ENCODE data around the gene SCGB3A2. TPM values are rescaled to one million over a fixed set of nuclear protein-coding genes. Genes with fewer than 3 reads are reported as not detected.

Gene SCGB3A2
- total RNA-seq, 4 donors from 2014 or later: not detected

DNA sequence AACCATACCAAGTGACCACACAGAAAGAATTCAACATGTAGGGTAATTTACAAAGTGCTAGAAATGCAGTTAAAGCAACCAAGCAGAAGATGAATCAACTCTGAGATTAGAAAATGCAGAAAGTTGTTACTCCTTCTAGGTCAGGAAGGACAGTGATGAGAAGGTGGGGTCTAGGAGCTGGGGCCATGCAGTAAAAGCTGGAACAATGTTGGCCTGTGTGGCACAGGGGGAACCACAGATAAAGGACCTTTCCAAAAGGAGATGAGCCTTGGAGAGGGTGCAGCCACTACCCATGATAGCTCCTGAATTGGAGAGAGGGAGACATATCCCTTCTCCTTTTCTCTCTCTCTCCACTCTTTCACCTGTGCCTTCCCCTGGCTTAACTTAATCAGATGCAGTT, 2.4 kb upstream of the SCGB3A2 start:
- H3K4me3 ChIP-seq (ENCODE audit: low read depth, poor library complexity, severe bottlenecking): no peak overlapping the region
- intact Hi-C loops (cut with DNase I; ENCODE audit: low total_unique reads): no loop called here
- no peak for DNase-seq (ENCODE audit: low spot score in 2 of 2)
- TF ChIP-seq, protein P1, sequence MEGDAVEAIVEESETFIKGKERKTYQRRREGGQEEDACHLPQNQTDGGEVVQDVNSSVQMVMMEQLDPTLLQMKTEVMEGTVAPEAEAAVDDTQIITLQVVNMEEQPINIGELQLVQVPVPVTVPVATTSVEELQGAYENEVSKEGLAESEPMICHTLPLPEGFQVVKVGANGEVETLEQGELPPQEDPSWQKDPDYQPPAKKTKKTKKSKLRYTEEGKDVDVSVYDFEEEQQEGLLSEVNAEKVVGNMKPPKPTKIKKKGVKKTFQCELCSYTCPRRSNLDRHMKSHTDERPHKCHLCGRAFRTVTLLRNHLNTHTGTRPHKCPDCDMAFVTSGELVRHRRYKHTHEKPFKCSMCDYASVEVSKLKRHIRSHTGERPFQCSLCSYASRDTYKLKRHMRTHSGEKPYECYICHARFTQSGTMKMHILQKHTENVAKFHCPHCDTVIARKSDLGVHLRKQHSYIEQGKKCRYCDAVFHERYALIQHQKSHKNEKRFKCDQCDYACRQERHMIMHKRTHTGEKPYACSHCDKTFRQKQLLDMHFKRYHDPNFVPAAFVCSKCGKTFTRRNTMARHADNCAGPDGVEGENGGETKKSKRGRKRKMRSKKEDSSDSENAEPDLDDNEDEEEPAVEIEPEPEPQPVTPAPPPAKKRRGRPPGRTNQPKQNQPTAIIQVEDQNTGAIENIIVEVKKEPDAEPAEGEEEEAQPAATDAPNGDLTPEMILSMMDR (IDR thresholded peaks at IDR 0.05): no peak
- TF ChIP-seq POLR2A (IDR thresholded peaks at IDR 0.05): no peak

DNA sequence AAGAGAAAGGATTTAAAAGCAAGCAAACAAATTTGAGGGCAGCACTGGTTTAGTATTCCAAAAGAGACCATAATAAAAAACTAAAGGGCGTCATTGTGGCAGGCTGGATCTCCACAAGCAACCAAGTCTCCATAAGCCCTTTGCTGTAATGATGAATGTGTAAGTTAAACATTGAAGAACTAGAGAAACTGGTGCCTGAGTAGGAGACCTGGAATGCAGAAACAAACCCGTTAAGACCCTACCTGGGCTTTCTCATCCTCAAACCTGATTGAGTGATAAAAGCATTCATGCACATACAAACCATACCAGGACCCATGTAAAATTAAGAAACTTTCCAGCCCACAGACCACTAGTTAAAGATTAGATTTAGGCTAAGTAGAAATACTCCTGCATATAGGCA, 1.9 kb upstream of the SCGB3A2 start:
- intact Hi-C loops (cut with DNase I; ENCODE audit: low total_unique reads): no loop called here
- H3K4me3 ChIP-seq (ENCODE audit: low read depth, poor library complexity, severe bottlenecking): no peak overlapping the region
- DNase-seq (ENCODE audit: low spot score in 2 of 2): no peak
- no peak for TF ChIP-seq POLR2A (IDR thresholded peaks at IDR 0.05)
- TF ChIP-seq, protein P1 (IDR thresholded peaks at IDR 0.05): no peak
- 62 to 66% methylated on average over 2 of the region's 2 CpGs for WGBS, 2 donors

DNA sequence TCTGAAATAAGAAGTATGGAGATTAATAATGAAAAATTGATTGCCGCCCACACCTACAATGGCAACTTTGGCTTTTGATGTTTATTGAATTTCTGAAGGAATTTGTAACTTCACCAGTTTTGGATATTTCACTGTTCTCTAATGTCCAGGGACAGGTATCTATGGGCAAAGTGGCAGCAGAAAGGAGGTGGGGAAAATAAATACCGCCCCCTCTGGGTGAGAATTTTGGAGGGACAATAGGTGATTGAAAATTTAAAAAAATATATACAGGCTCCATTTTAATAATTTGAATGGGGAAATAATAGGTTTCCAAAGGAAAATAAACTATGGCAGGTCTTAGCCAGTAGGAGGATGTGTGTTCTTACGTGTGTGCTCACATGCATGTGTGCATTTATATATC, 1.3 kb downstream of the SCGB3A2 start:
- TF ChIP-seq, protein P1 (IDR thresholded peaks at IDR 0.05): no peak
- TF ChIP-seq POLR2A (IDR thresholded peaks at IDR 0.05): no peak
- intact Hi-C loops (cut with DNase I; ENCODE audit: low total_unique reads): loop anchor here (10.0 kb wide), 1 partner anchor 55 kb away; no protein-coding TSS in a partner anchor
- no peak for DNase-seq (ENCODE audit: low spot score in 2 of 2)
- WGBS, 2 donors: 93 to 94% methylated on average over 3 of the region's 3 CpGs
- H3K4me3 ChIP-seq (ENCODE audit: low read depth, poor library complexity, severe bottlenecking): no peak overlapping the region

- WGBS, 2 donors: 78 to 80% methylated on average over 2 of the region's 2 CpGs
- H3K4me3 ChIP-seq (ENCODE audit: low read depth, poor library complexity, severe bottlenecking): no peak overlapping the region
- no peak for DNase-seq (ENCODE audit: low spot score in 2 of 2)
- intact Hi-C loops (cut with DNase I; ENCODE audit: low total_unique reads): loop anchor here (10.0 kb wide), 1 partner anchor 54 kb away; no protein-coding TSS in a partner anchor
- no peak for TF ChIP-seq POLR2A (IDR thresholded peaks at IDR 0.05)
- TF ChIP-seq, protein P1 (IDR thresholded peaks at IDR 0.05): no peak
Observed at GRCh38 chr5:147880487-147880886, 2.0 kb downstream of the SCGB3A2 start.

DNA sequence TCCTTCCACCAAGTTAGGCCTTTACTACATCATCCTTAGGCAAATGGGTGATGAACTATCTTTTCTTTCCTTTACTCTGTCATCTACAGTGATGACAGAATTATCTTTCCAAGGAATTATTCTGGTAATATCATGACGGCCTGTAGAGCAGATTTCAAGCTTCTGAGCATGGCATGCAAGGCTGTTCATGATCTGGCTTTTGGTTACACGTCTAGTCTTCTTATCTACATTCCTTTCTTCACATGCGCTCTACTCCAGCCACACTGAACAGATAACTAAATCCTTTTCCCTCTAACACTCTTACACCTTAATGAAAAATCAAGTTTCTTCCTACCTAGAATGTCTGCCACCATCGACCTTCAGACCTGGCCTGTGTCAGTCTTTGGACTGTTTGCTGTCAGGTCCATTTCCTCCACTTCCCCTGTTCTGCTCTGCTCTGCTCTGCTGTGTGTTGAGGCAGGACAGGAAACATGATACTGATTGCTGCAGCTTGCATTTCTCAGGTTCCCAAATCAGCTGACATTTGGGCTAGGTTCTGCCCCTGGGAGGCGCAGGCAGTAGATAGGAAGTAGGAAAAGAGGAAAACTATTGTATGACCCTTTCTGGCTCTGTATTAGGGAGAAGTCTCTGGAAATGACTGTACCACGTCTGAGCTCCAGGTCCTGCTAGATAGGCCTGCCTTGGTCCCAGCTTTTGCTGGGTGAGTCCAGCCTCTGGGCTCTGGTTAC, 4.2 kb downstream of the SCGB3A2 start:
- no peak for DNase-seq (ENCODE audit: low spot score in 2 of 2)
- intact Hi-C loops (cut with DNase I; ENCODE audit: low total_unique reads): loop anchor here (10.0 kb wide), 1 partner anchor 52 kb away; no protein-coding TSS in a partner anchor
- WGBS, 2 donors: 62 to 77% methylated on average over 6 of the region's 6 CpGs
- H3K4me3 ChIP-seq (ENCODE audit: low read depth, poor library complexity, severe bottlenecking): no peak overlapping the region
- no peak for TF ChIP-seq POLR2A (IDR thresholded peaks at IDR 0.05)

GRCh38 chr5:147887026-147887627, 8.6 kb downstream of the SCGB3A2 start:
- 4 to 11% methylated on average over 3 of the region's 3 CpGs for WGBS, 2 donors
- no peak for DNase-seq (ENCODE audit: low spot score in 2 of 2)
- no peak for TF ChIP-seq POLR2A (IDR thresholded peaks at IDR 0.05)
- TF ChIP-seq, protein P1 (IDR thresholded peaks at IDR 0.05): no peak
- no peak overlapping the region for H3K4me3 ChIP-seq (ENCODE audit: low read depth, poor library complexity, severe bottlenecking)
- intact Hi-C loops (cut with DNase I; ENCODE audit: low total_unique reads): loop anchor here (10.0 kb wide), 1 partner anchor 48 kb away; no protein-coding TSS in a partner anchor
